Measurements from ENCODE around the gene SMG6.

DNA sequence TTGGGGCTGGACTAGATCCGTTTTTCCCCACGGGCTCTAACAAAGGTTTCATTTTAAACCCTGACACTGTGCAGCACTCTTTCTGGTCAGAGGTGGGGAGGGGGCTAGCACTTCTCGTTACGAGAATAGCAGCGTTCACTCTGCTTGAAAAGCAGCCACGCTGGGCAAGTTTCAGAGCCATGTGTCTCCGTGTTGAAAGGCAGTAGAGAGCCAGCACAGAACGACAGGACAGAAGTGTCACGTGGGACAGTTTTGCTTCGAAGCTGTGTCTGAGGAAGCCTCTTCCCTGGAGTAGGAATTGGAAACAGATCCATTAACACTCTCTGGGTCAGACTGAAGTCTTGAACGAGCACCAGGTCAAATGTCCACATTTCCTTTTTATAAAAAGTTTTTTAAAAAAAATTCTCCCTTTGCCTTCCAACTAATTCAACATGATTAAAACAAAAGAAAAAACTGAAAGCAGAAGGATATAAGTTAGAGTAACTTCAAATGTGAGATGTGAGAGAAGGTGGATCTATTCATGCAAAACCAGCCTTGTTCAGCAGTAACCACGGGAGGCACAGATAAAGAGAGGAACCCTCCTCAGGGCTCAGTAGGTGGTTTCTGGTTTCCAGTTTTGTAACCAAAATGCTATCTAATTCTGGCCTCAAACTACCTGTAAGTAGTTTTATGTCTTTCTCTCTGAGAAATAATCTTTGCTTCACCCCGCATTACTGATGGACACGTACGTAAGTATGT, 65.0 kb downstream of the SMG6 start:
- TF ChIP-seq ZNF512 (CRISPR knock-in tag; IDR thresholded peaks at IDR 0.05) (no peak), EP300 (IDR thresholded peaks at IDR 0.05; ENCODE audit: low read depth in 2 of 2, low read length in 2 of 2) (no peak), EP300 (CRISPR knock-in tag; IDR thresholded peaks at IDR 0.05; ENCODE audit: borderline replicate concordance) (no peak), USF2 (IDR thresholded peaks at IDR 0.05; ENCODE audit: low read depth, low read length) (no peak), USF2 (CRISPR knock-in tag; IDR thresholded peaks at IDR 0.05; ENCODE audit: borderline replicate concordance) (no peak), NCOR1 (IDR thresholded peaks at IDR 0.05; ENCODE audit: borderline replicate concordance, low read length) (no peak), SMAD1 (CRISPR knock-in tag; IDR thresholded peaks at IDR 0.05; ENCODE audit: borderline replicate concordance, low read depth) (no peak), ZZZ3 (CRISPR knock-in tag; IDR thresholded peaks at IDR 0.05; ENCODE audit: borderline replicate concordance) (no peak), ELF4 (CRISPR knock-in tag; IDR thresholded peaks at IDR 0.05; ENCODE audit: borderline replicate concordance) (no peak), ETV5 (CRISPR knock-in tag; IDR thresholded peaks at IDR 0.05; ENCODE audit: borderline replicate concordance) (no peak), CTCF (CRISPR knock-in tag; IDR thresholded peaks at IDR 0.05) (no peak), REXO4 (CRISPR knock-in tag; IDR thresholded peaks at IDR 0.05; ENCODE audit: borderline replicate concordance) (no peak)
- TF ChIP-seq, protein P1, sequence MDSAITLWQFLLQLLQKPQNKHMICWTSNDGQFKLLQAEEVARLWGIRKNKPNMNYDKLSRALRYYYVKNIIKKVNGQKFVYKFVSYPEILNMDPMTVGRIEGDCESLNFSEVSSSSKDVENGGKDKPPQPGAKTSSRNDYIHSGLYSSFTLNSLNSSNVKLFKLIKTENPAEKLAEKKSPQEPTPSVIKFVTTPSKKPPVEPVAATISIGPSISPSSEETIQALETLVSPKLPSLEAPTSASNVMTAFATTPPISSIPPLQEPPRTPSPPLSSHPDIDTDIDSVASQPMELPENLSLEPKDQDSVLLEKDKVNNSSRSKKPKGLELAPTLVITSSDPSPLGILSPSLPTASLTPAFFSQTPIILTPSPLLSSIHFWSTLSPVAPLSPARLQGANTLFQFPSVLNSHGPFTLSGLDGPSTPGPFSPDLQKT (CRISPR knock-in tag; IDR thresholded peaks at IDR 0.05; ENCODE audit: borderline replicate concordance): no peak

Measured in HepG2 (cell line).